SK-N-MC (cell line): ENCODE results near the gene DEAF1.

Experiments
- EZH2 ChIP-seq: fragments of 200-600 bp; sonication (generic); IDR thresholded peaks from one replicate; pipeline ENCODE4 v1.6.1; 2017; ENCODE audit warnings: antibody characterized with exemption
- FOXP2 ChIP-seq: optimal IDR thresholded peaks from 2 replicates; pipeline ENCODE3; 2011; ENCODE audit warnings: mild to moderate bottlenecking, moderate library complexity; ENCODE audit not compliant: insufficient read depth; ENCODE audit errors: extremely low read length, control extremely low read depth
- POLR2AphosphoS5 ChIP-seq: IDR thresholded peaks from 2 replicates; pipeline ENCODE4 v1.6.1; 2012; ENCODE audit warnings: mild to moderate bottlenecking, low read depth, low read length, borderline replicate concordance

- no peak for TF ChIP-seq EZH2
- TF ChIP-seq POLR2AphosphoS5, result no peak
- no peak for TF ChIP-seq FOXP2
Observed at GRCh38 chr11:643849-644738, 50.9 kb downstream of the DEAF1 start.
